ENCODE results near the gene EBF3.

EBF3 gene

DNA sequence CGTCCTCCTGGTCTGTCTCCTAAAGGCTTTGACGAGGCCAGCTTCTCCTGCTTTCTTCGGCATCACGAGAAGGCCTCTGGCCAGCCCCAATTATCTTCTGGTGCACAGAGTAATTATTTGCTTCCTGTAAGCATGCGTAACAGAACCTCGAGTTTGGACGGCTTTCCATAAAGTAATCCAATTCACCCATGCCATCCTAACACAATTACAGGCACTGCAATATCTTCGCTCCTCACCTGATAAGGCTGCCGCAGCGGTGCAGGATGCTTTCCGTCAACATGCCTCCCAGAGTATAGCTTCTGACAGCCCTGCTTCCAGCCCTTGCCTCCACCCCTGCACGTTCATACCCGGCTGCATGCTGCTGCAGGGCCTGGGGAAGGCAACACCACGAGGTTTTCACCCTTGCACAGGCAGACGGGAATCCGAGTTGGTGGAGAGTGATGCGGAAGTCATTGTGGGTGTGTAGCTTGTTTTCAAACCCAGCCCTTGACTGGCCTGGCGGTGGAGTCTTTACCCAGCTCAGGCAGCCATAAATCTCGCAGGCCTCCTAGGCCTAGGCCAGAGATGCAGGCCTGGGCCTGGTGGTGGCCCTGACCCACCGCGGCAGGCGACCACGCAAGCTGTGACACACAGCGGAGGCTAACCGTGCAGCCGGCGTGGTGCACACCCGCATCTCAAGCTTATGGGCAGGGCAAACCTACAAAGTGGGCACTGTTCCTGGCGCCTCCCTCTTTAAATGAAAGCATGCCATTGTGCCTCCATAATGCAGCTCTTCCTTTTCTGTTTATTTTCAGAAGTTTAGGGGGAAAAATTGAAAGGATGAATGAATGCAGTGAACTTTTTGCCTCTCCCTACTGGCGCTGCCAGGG lies 12.7 kb downstream of the EBF3 start:
- H3K9me3 ChIP-seq (ENCODE audit: control insufficient read depth, low read length), result no peaks in the 10 kb centered on the region
- H3K4me1 ChIP-seq (ENCODE audit: control insufficient read depth, insufficient read depth, low read length, poor library complexity, severe bottlenecking), result peaks cover 24% of the 10 kb centered on the region
- no peak overlapping the region for H3K4me3 ChIP-seq (ENCODE audit: extremely low read depth, insufficient read depth, low read length, poor library complexity, severe bottlenecking)
- no peaks in the 10 kb centered on the region for H3K36me3 ChIP-seq (ENCODE audit: control insufficient read depth, insufficient read depth, low read length)
- H3K27ac ChIP-seq (ENCODE audit: low read depth, low read length, severe bottlenecking), result no peak overlapping the region
- 94 to 95% methylated on average over 21 to 30 of the region's 30 CpGs for WGBS, 2 experiments (ENCODE audit: insufficient coverage in 2 of 2)

DNA sequence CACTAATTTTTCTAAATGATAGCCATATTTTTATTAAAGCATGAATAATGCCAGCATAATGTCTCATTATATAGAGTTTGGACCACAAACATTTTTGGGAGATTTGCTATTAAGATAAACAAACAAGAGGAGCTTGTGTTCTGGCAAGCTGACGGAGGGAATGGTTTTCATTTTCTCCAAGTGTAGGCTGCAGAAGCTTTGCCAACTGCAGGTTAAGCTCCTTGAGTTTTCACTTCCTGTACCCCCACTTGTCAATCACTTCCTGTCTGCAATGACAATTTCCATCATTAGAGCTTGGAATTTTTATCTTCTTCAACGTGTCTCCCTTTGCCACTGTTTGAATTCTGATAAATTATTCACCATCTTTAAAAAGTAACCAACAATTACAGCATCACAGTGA lies 13.4 kb downstream of the EBF3 start:
- peak overlapping the region; percentile 83 for H3K27ac ChIP-seq (ENCODE audit: low read depth, low read length, severe bottlenecking)
- peaks cover 3% of the 10 kb centered on the region for H3K9me3 ChIP-seq (ENCODE audit: control insufficient read depth, low read length)
- no peaks in the 10 kb centered on the region for H3K36me3 ChIP-seq (ENCODE audit: control insufficient read depth, insufficient read depth, low read length)
- peaks cover 24% of the 10 kb centered on the region for H3K4me1 ChIP-seq (ENCODE audit: control insufficient read depth, insufficient read depth, low read length, poor library complexity, severe bottlenecking)
- 40 to 59% methylated on average over 1 to 2 of the region's 2 CpGs for WGBS, 2 experiments (ENCODE audit: insufficient coverage in 2 of 2)
- no peak overlapping the region for H3K4me3 ChIP-seq (ENCODE audit: extremely low read depth, insufficient read depth, low read length, poor library complexity, severe bottlenecking)

DNA sequence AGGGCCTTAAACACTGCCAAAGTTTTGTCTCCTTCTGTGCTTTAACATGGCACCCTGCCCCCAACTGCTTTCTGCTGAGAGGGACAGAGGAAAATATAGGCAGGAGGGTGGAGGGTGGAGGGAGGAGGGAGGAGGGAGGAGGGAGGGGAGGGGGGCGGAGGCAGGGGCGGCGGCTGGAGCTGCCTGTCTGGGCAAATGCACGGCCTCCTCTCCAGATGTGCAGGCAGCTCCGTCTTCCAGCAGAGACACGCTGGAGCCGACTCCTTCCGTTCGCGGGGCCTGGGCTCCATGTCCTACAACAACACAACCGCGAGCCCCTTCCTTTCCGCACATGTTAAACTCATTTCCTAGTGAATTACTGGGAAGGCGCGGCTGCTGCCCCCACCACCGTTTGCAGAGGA lies 14.2 kb downstream of the EBF3 start:
- no peak overlapping the region for H3K4me3 ChIP-seq (ENCODE audit: extremely low read depth, insufficient read depth, low read length, poor library complexity, severe bottlenecking)
- peak overlapping the region; percentile 83 for H3K27ac ChIP-seq (ENCODE audit: low read depth, low read length, severe bottlenecking)
- H3K36me3 ChIP-seq (ENCODE audit: control insufficient read depth, insufficient read depth, low read length), result no peaks in the 10 kb centered on the region
- peaks cover 7% of the 10 kb centered on the region for H3K9me3 ChIP-seq (ENCODE audit: control insufficient read depth, low read length)
- 15 to 40% methylated on average over 2 to 10 of the region's 16 CpGs for WGBS, 2 experiments (ENCODE audit: insufficient coverage in 2 of 2)
- H3K4me1 ChIP-seq (ENCODE audit: control insufficient read depth, insufficient read depth, low read length, poor library complexity, severe bottlenecking), result peaks cover 24% of the 10 kb centered on the region

DNA sequence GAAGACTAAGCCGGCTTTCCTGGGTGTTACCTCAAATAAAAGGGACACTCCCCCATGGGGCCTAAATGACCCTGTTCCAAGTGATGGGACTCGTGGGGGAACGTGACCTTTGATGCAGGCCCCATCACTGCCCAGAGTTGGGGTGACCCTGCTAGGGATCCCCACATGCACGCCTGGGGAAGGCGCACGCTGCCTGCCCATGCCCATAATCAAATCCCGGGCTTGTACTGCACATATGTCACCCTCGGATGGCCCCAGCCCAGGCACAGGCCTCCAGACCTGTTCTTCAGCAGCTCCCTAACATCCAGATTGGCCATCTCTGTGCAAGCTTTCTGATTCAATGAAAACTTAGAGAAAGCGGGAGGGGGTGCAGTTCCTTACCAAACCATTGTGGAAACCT lies 14.7 kb downstream of the EBF3 start:
- peaks cover 7% of the 10 kb centered on the region for H3K9me3 ChIP-seq (ENCODE audit: control insufficient read depth, low read length)
- no peaks in the 10 kb centered on the region for H3K36me3 ChIP-seq (ENCODE audit: control insufficient read depth, insufficient read depth, low read length)
- H3K27ac ChIP-seq (ENCODE audit: low read depth, low read length, severe bottlenecking), result no peak overlapping the region
- WGBS, 2 experiments (ENCODE audit: insufficient coverage in 2 of 2), result 91 to 94% methylated on average over 8 to 9 of the region's 9 CpGs
- no peak overlapping the region for H3K4me3 ChIP-seq (ENCODE audit: extremely low read depth, insufficient read depth, low read length, poor library complexity, severe bottlenecking)
- peaks cover 24% of the 10 kb centered on the region for H3K4me1 ChIP-seq (ENCODE audit: control insufficient read depth, insufficient read depth, low read length, poor library complexity, severe bottlenecking)

DNA sequence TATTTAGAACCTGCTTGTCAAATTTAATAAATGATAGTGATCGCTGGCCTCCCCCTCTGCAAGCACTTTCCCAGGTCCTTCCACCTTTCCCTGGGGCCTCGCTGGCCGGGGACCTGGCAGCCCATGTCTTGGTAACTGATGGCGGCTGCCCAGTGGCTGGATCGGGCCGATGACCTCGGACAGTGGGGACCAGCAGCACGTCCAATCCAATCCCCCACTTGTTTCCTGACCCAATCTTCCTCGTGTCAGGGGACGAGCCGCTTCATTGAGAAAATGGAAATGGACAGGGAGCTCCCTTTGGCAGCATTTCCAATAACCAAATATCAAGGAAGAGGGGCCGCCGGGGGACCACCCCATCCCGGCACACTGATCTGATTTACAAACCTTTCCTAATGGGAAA lies 17.2 kb downstream of the EBF3 start:
- Histone ChIP-seq H3K27ac (ENCODE audit: low read depth, low read length, severe bottlenecking) (no peak overlapping the region), H3K4me3 (ENCODE audit: extremely low read depth, insufficient read depth, low read length, poor library complexity, severe bottlenecking) (no peak overlapping the region), H3K9me3 (ENCODE audit: control insufficient read depth, low read length) (peaks cover 7% of the 10 kb centered on the region), H3K36me3 (ENCODE audit: control insufficient read depth, insufficient read depth, low read length) (no peaks in the 10 kb centered on the region), H3K4me1 (ENCODE audit: control insufficient read depth, insufficient read depth, low read length, poor library complexity, severe bottlenecking) (peaks cover 30% of the 10 kb centered on the region)
- WGBS, 2 experiments (ENCODE audit: insufficient coverage in 2 of 2), result 91 to 93% methylated on average over 8 to 9 of the region's 14 CpGs

DNA sequence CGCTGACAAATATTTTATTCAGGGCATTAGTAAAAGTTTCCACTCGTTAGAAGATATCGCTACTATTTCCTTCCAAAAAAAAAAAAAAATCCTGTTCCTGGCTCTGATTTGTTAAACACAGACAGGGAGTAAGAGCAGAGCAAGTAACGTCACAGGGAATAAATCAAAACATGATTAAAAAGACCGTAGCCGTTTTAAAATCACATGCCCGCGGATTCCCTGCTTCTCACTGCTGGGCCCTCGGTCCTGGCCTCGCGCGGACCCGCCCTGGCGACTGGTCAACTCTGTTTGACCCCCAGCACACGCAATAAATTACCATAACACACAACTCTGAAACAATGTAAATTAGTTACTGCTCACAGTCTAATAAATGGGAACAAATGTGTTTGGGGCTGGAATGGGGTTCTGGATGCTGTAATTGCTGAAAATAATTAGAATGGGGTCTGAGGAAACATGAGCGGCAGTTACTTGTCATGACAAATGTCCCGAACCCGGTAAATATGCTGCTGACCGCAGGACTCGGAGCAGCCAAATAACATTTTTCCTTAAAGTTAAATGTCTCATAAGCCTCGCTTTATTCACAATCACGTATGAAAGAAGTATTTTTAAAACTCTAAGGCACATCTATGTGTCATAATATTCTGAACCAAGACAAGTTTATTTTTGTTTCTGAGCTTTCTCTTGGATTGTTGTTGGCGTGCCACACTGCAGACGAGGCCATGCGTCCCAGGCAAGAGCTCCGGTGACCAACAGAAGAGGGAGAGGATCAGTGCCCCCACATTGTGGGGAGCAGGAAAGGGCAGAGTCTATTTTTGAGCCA lies 17.9 kb downstream of the EBF3 start:
- Histone ChIP-seq H3K27ac (ENCODE audit: low read depth, low read length, severe bottlenecking) (no peak overlapping the region), H3K4me1 (ENCODE audit: control insufficient read depth, insufficient read depth, low read length, poor library complexity, severe bottlenecking) (peaks cover 25% of the 10 kb centered on the region), H3K36me3 (ENCODE audit: control insufficient read depth, insufficient read depth, low read length) (no peaks in the 10 kb centered on the region), H3K9me3 (ENCODE audit: control insufficient read depth, low read length) (peaks cover 7% of the 10 kb centered on the region), H3K4me3 (ENCODE audit: extremely low read depth, insufficient read depth, low read length, poor library complexity, severe bottlenecking) (no peak overlapping the region)
- 89 to 92% methylated on average over 15 to 20 of the region's 26 CpGs for WGBS, 2 experiments (ENCODE audit: insufficient coverage in 2 of 2)

DNA sequence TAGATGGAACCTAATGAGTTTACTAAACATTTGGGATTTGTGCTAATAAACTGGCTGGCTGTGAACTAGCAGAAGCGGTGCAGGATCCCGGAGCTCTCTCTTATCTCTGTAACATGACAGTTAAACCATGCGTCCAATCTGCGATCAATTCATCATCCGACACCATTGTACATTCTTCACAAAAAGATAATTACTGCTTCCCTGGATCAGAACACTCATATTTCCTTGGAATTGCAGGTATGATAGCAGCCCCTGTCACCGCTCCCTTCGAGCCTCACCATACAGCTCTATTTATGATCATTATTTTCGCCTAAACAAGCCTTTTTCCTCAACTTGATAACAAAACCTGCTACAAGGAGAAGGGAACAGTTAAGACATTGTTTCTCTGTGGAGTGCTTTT lies 18.5 kb downstream of the EBF3 start:
- no peak overlapping the region for H3K27ac ChIP-seq (ENCODE audit: low read depth, low read length, severe bottlenecking)
- peaks cover 20% of the 10 kb centered on the region for H3K4me1 ChIP-seq (ENCODE audit: control insufficient read depth, insufficient read depth, low read length, poor library complexity, severe bottlenecking)
- no peak overlapping the region for H3K4me3 ChIP-seq (ENCODE audit: extremely low read depth, insufficient read depth, low read length, poor library complexity, severe bottlenecking)
- H3K36me3 ChIP-seq (ENCODE audit: control insufficient read depth, insufficient read depth, low read length), result no peaks in the 10 kb centered on the region
- 95 to 96% methylated on average over 8 of the region's 8 CpGs for WGBS, 2 experiments (ENCODE audit: insufficient coverage in 2 of 2)
- H3K9me3 ChIP-seq (ENCODE audit: control insufficient read depth, low read length), result peaks cover 7% of the 10 kb centered on the region

DNA sequence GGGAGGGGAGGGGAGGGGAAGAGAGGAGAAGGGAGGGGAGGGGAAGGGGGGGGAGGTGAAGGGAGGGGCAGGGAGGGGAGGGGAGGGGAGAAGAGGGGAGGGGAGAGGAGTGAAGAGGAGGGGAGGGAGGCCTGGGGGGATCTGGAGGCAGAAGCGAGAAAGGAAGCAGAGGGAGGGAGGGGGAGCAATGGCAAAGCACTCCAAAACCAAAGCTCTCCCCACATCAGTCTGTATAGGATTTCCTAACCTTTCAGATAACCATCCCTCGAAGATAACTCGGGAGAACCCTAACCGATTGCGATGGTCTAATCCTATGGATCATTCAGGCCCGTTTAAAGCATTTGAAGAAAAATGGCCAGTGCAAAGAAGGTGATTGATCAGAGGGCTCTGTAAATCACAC lies 19.0 kb downstream of the EBF3 start:
- H3K9me3 ChIP-seq (ENCODE audit: control insufficient read depth, low read length), result peaks cover 7% of the 10 kb centered on the region
- no peak overlapping the region for H3K4me3 ChIP-seq (ENCODE audit: extremely low read depth, insufficient read depth, low read length, poor library complexity, severe bottlenecking)
- peaks cover 15% of the 10 kb centered on the region for H3K4me1 ChIP-seq (ENCODE audit: control insufficient read depth, insufficient read depth, low read length, poor library complexity, severe bottlenecking)
- 81 to 84% methylated on average over 5 of the region's 6 CpGs for WGBS, 2 experiments (ENCODE audit: insufficient coverage in 2 of 2)
- H3K36me3 ChIP-seq (ENCODE audit: control insufficient read depth, insufficient read depth, low read length), result no peaks in the 10 kb centered on the region
- no peak overlapping the region for H3K27ac ChIP-seq (ENCODE audit: low read depth, low read length, severe bottlenecking)

DNA sequence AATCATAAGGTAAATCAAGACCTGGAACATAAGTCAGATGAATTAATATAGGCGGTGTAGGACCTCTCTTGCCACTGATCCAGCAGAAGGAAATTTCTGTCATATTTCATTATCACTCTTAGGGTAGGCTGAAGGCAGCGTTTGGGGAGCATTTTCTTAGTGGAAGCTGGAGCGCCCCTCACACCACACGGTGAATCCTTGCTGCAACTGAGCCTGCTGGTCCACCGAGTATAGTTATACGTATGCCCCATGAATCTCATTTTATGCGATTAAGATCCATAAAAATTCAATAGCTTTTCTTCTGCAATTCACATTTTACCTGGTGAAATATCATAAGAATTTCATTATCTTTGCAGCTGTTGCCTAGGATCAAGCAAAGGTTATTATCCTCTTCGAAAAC lies 19.6 kb downstream of the EBF3 start:
- Histone ChIP-seq H3K27ac (ENCODE audit: low read depth, low read length, severe bottlenecking) (no peak overlapping the region), H3K9me3 (ENCODE audit: control insufficient read depth, low read length) (peaks cover 7% of the 10 kb centered on the region), H3K4me1 (ENCODE audit: control insufficient read depth, insufficient read depth, low read length, poor library complexity, severe bottlenecking) (peaks cover 11% of the 10 kb centered on the region), H3K36me3 (ENCODE audit: control insufficient read depth, insufficient read depth, low read length) (no peaks in the 10 kb centered on the region), H3K4me3 (ENCODE audit: extremely low read depth, insufficient read depth, low read length, poor library complexity, severe bottlenecking) (no peak overlapping the region)
- 89 to 93% methylated on average over 5 to 6 of the region's 8 CpGs for WGBS, 2 experiments (ENCODE audit: insufficient coverage in 2 of 2)

DNA sequence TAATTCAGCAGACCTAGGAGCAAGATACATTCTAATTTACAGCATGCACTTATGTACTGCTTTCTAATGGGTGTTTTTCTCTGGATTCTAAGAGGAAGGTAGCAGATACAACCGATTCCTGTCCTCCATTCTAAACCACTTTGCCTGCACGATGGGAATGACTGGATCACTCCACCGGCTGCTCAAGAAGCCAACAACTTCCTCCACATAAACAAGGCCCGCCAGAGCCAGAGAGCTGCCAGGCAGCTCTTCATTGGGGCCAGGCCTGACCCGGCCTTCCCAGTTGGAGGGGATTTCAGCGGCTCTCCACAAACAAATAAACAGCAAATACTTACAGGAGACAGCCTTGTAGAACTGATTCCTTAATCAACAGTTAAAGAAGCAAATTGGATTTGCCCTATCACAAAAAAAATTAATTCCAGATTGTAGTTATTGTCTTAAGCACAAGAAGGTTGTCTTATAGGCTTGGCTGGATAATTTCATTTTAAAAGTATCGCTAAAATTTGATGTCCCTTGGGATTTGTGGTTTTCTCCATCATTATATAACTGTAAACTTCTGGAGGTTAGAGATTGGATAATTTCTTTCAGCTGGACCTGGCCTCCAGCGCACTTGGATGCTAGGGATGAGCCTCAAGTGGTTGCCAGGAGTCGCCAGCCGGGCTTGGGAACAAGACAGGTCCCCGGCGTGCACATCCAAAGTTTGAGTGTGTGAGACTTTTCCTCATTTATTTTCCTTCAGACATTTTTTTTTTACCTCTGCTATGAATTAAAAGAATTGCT lies 20.9 kb downstream of the EBF3 start:
- peaks cover 7% of the 10 kb centered on the region for H3K9me3 ChIP-seq (ENCODE audit: control insufficient read depth, low read length)
- H3K4me3 ChIP-seq (ENCODE audit: extremely low read depth, insufficient read depth, low read length, poor library complexity, severe bottlenecking), result no peak overlapping the region
- peaks cover 6% of the 10 kb centered on the region for H3K4me1 ChIP-seq (ENCODE audit: control insufficient read depth, insufficient read depth, low read length, poor library complexity, severe bottlenecking)
- H3K27ac ChIP-seq (ENCODE audit: low read depth, low read length, severe bottlenecking), result no peak overlapping the region
- WGBS, 2 experiments (ENCODE audit: insufficient coverage in 2 of 2), result 75 to 85% methylated on average over 4 to 8 of the region's 12 CpGs
- no peaks in the 10 kb centered on the region for H3K36me3 ChIP-seq (ENCODE audit: control insufficient read depth, insufficient read depth, low read length)

All from mesodermal cell (in vitro differentiated cells).